Prostate gland (tissue), 2 donors: ENCODE data around the gene COX8C. TPM values are rescaled to one million over a fixed set of nuclear protein-coding genes. Genes with fewer than 3 reads are reported as not detected.

Experiments used
- DNase-seq: peaks from one replicate; pipeline ENCODE4 v3.0.0-alpha.2; 2019; ENCODE audit warnings: low spot score
- H3K27ac ChIP-seq, 2 donors: fragments of 200-600 bp; sonication (generic); 2 replicates each; pipeline ENCODE4 v1.5.1; 2017 to 2019
- H3K27me3 ChIP-seq: fragments of 200-600 bp; sonication (generic); replicated peaks from 2 replicates; pipeline ENCODE4 v1.5.1; 2019; ENCODE audit not compliant: insufficient read depth
- H3K36me3 ChIP-seq, 2 donors: fragments of 200-600 bp; sonication (generic); 1 replicate in 1 of 2; 2 replicates in 1 of 2; pipeline versions ENCODE4 v1.5.1 to v1.8.1; 2017 to 2019
- H3K4me1 ChIP-seq: fragments of 200-600 bp; sonication (generic); replicated peaks from 2 replicates; pipeline ENCODE4 v1.5.1; 2019
- H3K4me3 ChIP-seq, 2 donors: fragments of 200-600 bp; sonication (generic); 2 replicates each; pipeline ENCODE4 v1.5.1; 2017 to 2019
- H3K9me3 ChIP-seq: fragments of 200-600 bp; sonication (generic); 2 replicates; pipeline ENCODE4 v1.5.1; 2017
- CTCF ChIP-seq, 4 experiments: fragments of 200-600 bp in 2 of 4; fragments of 450-650 bp in 2 of 4; sonication (generic) in 2 of 4; IDR thresholded peaks; 1 replicate in 3 of 4; 2 replicates in 1 of 4; pipeline ENCODE4 v1.5.1; 2016 to 2019; ENCODE audit warnings: antibody characterized with exemption in 4 of 4, mild to moderate bottlenecking in 2 of 4, moderate library complexity in 2 of 4
- POLR2A ChIP-seq: fragments of 450-650 bp; IDR thresholded peaks from one replicate; pipeline ENCODE4 v1.6.1; 2016; ENCODE audit warnings: antibody characterized with exemption, mild to moderate bottlenecking
- POLR2AphosphoS5 ChIP-seq: sonication (generic); formaldehyde crosslinking; IDR thresholded peaks from one replicate; pipeline ENCODE4 v1.6.1; 2017; ENCODE audit warnings: antibody characterized with exemption
- WGBS: methylation state at CpG from one replicate; pipeline ENCODE4 v1.1.5; 2018; 5-methylcytosine and 5-hydroxymethylcytosine counted together
- intact Hi-C: fragments of 100-400 bp; cut with DNase I; formaldehyde crosslinking; loops from one replicate; pipeline ENCODE4 v1.14.2; 2022
- total RNA-seq, 2 donors: library from RNA; depleted of rRNA; stranded (reverse); fragments of >200 nt; gene quantifications; one replicate each; pipeline ENCODE4 v1.1.0, GENCODE V29; 2016

The COX8C gene
- total RNA-seq, result 10 to 100 TPM in 1 of 2 donors, not detected in 1; 10.8 TPM

- intact Hi-C loops, result no loop called here
- TF ChIP-seq POLR2A (no peak), CTCF (IDR thresholded peaks at IDR 0.05) (no peak), POLR2AphosphoS5 (no peak)
Measured at GRCh38 chr14:93346926-93347721, at the start of gene COX8C. COX8C (plus strand) TSS chr14:93347182; CDS start chr14:93347269, 87 bp downstream.

GRCh38 chr14:93299416-93299815 is 47.6 kb upstream of the COX8C start:
- intact Hi-C loops, result no loop called here
- Histone ChIP-seq H3K27me3 (no peaks in the 10 kb centered on the region), H3K9me3 (no peaks in the 10 kb centered on the region), H3K36me3 (no peaks in the 10 kb centered on the region), H3K4me3 (no peak overlapping the region), H3K27ac (no peak overlapping the region), H3K4me1 (no peaks in the 10 kb centered on the region)
- 89% methylated on average over 3 of the region's 3 CpGs for WGBS
- TF ChIP-seq CTCF (IDR thresholded peaks at IDR 0.05) (no peak), POLR2A (no peak), POLR2AphosphoS5 (no peak)
- DNase-seq, result no peak

More at GRCh38 chr14:93346926-93347721, at the start of gene COX8C:
- 95% methylated on average over 60 of the region's 60 CpGs for WGBS
- Histone ChIP-seq H3K9me3 (no peaks in the 10 kb centered on the region), H3K36me3 (no peaks in the 10 kb centered on the region), H3K4me3 (no peak within 1 kb of the TSS), H3K27me3 (no peaks in the 10 kb centered on the region), H3K27ac (no peak within 1 kb of the TSS), H3K4me1 (no peaks in the 10 kb centered on the region)
- DNase-seq, result no peak

GRCh38 chr14:93299866-93300265 is 47.1 kb upstream of the COX8C start:
- no peak overlapping the region for H3K4me3 ChIP-seq
- WGBS, result 58% methylated on average over 6 of the region's 6 CpGs
- TF ChIP-seq POLR2A (no peak), CTCF (IDR thresholded peaks at IDR 0.05) (no peak), POLR2AphosphoS5 (no peak)
- H3K27ac ChIP-seq, result no peak overlapping the region
- no peaks in the 10 kb centered on the region for H3K9me3 ChIP-seq
- H3K4me1 ChIP-seq, result no peaks in the 10 kb centered on the region
- DNase-seq, result no peak
- no peaks in the 10 kb centered on the region for H3K36me3 ChIP-seq
- no peaks in the 10 kb centered on the region for H3K27me3 ChIP-seq
- intact Hi-C loops, result no loop called here

- Histone ChIP-seq H3K36me3 (no peaks in the 10 kb centered on the region), H3K27ac (no peak overlapping the region), H3K4me3 (no peak overlapping the region), H3K9me3 (no peaks in the 10 kb centered on the region), H3K27me3 (no peaks in the 10 kb centered on the region), H3K4me1 (no peaks in the 10 kb centered on the region)
- TF ChIP-seq CTCF (IDR thresholded peaks at IDR 0.05) (no peak), POLR2A (no peak), POLR2AphosphoS5 (no peak)
- intact Hi-C loops, result no loop called here
- 52% methylated on average over 6 of the region's 6 CpGs for WGBS
- no peak for DNase-seq
Measured at GRCh38 chr14:93301821-93302447, 45.0 kb upstream of the COX8C start.
